ENCODE data around the gene TSEN2.

The TSEN2 gene

DNA sequence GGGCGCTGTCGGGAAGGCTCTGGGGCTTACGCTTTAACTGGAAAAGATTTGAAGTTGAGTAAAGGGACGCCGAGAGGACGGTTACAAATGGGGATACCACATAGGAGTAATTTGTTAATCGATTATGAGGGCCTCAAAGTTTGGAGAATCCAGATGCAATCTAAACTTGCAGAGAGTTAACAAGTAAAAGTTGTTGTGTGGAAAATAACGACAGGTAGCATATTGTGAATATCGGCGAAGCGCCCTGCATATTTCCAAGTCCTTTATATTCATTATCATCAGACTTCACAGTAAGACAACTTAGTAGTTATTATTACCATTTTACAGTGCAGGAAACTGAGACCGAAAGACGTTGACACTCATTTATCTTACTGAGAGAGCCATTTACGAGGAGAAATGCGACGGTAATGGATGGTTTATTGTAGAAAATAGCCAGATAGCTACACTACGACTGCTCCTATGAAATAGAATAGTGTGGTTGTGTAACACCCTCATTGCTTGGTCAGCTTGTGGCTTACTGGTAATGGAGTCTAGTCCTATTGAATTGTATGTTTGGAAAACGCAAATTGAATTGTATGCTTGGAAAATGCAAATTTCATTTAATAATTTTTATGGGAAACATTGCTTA is 73.3 kb downstream of the TSEN2 start:
- DNase-seq = no peak

DNA sequence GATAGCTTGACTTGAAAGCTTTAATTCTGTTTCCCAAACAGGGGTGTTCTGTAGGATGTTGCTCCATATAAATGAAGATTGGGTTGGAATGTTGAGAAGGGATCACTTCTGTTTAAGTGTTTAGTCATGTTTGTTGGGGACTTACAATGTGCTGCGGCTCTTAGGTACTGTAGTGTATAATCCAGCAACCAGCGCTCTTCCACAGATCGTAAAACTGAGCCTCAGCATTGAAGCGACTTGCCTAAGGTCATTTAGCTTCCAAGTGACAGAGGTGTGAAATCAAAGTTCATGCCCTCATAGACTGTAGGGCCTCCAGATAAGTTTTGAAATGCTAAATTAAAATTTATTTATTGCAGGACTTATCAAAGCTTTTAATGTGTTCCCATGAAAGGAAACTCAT is 74.4 kb downstream of the TSEN2 start:
- DNase-seq = no peak

DNA sequence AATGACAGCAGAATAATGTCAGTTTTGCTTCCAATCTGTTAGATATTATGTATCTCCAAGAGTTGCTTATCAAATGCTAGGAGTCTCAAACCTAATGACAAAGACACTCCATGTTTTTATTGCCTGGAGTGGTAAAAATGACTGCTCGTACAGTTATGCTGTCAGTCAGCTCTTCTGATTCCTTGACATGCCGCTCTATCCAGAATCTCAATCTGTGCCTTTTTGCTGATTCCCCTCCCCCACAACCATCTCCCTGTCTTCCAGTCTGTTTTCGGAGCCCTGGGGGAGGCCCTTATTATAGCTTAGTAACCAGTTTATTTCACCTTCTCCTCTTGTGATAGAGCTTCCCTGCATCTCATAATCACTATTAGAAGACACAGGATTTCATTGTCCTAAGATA is 75.2 kb downstream of the TSEN2 start:
- no peak for DNase-seq

DNA sequence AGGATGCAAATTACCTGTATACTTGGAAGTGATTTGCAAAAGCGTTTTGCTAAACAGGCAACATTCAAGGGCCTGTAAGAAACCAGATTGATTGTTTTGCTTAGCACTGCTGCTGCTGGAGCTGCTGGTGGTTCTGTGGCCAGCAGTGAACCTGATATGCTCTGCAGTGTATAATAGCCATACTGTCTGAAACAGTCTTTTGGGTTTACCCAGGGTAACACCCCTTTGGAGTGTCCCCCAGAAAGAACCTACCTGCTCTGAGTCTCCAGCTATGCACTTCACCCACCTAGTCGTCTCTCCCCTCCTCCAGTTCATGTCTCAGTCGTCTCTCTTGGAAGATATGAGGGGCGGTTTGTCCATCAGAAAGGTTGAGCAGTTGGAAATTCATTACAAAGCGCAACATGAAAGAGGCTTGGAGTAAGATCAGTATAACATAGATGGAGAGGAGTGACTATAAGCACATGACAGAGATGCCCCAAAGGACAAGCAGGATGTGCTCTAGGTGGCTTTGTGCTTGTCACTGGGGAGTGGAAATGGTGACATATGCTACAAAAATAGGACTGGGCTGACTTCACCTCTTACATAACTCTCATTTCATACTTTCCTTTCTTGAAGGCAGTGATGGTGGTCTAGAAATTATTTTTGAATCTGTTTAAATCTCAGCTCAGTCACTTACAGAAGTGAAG is 76.4 kb downstream of the TSEN2 start:
- DNase-seq = no peak

DNA sequence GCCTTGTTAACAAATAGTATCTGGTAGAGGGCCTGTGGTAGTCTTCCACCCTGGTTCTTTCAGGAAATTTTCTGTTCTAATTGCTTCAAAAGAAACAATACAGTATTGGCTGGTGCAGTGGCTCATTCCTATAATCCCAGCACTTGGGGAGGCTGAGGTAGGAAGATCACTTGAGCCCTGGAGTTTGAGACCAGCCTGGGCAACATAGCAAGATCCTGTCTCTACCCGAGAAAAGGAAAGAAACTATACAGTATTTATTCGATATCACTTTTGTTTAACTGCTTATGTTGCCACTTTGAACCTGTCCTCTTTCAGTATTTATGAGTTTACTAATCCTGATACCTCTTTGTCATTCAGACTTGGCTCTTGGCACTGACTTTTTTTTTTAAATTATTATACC is 77.1 kb downstream of the TSEN2 start:
- DNase-seq = no peak

DNA sequence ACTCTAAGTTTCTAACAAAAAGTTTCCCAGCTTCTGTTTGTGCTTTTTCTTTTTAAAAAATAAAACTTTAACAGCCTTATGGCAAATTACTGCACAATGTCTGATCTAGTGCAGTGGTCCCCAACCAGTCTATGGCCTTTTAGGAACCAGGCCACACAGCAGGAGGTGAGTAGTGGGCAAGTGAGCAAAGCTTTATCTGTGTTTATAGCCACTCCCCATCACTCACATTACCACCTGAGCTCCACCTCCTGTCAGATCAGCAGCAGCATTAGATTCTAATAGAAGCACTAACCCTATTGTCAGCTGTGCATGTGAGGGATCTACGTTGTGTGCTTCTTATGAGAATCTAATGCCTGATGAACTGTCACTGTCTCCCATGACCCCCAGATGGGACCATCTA is 78.2 kb downstream of the TSEN2 start:
- no peak for DNase-seq

DNA sequence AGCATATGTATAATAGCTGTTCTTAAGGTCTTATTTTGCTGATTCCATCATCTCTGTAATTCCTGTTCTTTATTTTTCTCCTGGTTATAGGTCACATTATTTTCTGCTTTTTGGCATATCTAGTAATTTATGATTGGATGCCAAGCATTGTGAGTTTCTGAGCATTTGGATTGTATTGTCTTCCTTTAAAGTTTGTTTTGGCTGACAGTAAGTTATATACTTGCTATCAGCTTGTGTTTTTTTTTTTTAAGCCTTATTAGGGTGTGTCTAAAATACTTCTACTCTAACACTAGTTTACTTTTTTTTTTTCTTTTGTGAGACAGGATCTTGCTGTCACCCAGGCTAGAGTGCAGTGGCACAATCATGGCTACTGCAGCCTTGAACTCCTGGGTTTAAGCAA is 82.7 kb downstream of the TSEN2 start:
- no peak for DNase-seq

DNA sequence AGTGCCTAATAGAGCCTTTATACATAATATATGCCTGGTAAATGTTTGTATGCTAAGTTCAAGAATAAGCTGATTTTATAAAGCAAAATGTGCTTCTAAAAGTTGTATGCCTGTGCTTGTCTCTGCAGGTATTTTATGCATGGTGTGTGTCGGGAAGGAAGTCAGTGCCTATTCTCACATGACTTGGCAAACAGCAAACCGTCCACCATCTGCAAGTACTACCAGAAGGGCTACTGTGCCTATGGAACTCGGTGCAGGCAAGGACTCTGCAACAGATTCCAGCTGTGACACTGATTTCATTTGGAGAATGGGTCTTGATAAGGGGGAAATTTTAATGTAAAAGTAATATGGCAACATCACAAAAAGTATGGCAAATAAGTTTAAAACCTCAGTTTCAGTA is 84.5 kb downstream of the TSEN2 start:
- no peak for DNase-seq

DNA sequence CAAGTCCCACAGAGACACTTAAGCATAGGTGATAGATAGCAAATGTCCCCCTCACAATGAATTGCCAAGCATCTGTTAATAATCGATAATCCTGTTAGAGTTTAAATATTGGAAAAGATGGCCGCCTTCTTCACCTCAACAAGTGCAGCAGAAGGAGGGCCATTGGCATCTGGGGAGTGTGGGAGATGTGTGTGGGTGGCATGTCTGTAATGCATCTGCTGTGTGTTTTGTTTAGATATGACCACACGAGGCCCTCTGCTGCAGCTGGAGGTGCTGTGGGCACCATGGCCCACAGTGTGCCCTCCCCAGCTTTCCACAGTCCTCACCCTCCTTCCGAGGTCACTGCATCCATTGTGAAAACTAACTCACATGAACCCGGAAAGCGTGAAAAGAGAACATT is 85.6 kb downstream of the TSEN2 start:
- no peak for DNase-seq

DNA sequence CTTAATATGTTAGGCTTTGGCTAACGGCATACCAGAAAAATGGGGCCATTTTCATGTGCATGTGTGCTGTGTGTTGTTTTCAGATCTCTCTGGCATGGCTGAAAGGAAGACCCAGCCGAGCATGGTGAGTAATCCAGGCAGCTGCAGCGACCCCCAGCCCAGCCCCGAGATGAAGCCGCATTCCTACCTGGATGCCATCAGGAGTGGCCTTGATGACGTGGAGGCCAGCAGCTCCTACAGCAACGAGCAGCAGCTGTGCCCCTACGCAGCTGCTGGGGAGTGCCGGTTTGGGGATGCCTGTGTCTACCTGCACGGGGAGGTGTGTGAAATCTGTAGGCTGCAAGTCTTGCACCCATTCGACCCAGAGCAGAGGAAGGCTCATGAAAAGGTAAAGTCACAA is 87.7 kb downstream of the TSEN2 start:
- DNase-seq = no peak

DNA sequence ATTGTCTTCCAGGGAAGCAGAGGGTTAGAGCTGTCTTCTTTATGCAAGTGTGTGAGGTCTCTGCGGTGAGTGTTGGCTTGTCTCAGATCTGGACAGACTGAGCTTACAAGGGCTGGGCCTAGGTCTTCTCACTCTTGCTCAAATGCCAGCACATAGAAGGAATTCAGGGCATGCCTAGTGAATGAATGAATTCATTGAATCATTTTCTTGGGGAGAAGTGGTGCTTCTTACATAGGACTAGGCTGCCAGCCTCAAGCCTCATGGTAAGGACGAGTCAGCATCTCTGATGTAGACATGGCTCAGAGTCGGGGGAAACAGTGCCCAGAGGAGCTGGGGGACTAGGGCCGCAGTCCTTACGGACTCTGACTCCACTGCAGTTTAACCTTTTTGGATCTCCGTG is 89.9 kb downstream of the TSEN2 start:
- DNase-seq = no peak

DNA sequence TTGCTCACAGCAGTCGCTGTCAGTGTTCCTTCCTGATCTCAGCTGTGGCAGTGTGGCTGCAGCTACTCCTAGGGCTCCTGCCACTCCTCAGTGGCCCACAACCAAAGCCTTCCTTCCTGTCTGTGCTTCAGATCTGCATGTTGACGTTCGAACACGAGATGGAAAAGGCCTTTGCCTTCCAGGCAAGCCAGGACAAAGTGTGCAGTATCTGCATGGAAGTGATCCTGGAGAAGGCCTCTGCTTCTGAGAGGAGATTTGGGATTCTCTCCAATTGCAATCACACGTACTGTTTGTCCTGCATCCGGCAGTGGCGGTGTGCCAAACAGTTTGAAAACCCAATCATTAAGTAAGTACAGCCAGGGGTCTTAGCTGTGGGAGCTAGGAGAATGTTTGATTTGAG is 90.4 kb downstream of the TSEN2 start:
- DNase-seq = no peak

DNA sequence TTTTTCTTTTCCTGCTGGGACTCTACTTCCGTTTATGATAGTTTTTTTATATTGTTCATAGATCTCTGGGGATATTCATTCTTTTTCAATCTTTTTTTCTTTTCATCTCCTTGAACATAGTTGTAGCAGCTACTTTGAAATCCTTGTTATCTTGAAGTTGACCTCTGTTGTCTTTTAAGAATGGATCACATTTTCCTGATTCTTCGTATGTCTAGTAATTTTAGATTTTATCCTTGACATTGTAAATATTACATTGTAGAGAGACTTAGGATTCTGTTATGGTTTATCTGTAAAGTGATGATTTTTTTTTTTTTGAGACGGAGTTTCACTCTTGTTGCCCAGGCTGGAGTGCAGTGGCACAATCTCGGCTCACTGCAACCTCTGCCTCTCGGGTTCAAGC is 93.1 kb downstream of the TSEN2 start:
- DNase-seq = no peak

DNA sequence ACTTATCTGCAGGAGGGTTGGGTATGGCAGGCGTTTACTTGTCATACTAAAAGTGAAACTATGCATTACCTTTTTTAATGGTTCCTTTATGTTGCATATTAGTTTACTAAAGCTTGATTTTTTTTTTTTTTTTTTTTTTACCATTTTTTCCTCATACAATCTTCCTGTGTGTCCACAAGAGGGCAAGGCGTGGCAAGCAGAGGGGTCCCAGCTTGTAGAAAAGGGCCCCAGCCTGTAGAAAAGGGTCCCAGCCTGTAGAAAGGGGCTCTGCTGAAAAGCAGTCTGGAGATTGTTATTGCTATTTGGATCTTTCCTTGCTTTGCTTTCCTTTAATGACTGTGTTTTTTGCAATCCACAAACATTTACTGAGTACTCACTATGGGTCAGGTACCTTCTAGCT is 94.5 kb downstream of the TSEN2 start:
- no peak for DNase-seq

DNA sequence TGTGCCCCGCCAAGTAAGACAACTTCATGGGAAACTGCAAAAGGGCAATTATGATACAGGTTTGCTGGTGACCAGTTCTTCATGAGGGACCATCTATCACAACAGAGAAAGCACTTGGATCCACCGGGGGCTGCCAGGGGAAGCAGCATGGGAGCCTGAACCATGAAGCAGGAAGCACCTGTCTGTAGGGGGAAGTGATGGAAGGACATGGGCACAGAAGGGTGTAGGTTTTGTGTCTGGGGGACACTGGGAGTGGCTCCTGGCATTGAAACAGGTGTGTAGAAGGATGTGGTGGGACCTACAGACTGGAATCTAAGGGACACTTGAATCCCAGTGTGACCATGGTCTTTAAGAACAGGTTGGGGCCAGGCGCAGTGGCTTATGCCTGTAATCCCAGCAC is 95.2 kb downstream of the TSEN2 start:
- DNase-seq = no peak

DNA sequence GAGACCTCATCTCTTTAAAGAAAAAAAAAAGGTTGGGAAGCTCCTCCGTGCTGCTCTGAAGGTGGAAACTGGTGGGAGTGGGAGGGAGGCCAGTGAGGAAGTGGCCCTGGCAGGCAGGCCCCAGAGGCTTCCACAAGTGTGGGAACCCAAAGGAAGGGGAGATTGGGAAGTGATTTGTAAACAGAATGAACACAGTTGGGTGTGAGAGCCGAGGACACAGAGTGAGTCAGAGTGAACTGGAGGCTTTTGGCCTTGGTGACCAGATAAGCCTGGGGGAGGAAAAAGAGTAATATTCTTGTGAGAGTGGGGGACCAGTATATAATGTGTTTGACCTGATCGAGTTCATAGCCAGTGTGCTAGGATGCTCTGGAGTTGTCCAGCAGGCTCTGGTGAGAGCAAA is 95.6 kb downstream of the TSEN2 start:
- DNase-seq = no peak

DNA sequence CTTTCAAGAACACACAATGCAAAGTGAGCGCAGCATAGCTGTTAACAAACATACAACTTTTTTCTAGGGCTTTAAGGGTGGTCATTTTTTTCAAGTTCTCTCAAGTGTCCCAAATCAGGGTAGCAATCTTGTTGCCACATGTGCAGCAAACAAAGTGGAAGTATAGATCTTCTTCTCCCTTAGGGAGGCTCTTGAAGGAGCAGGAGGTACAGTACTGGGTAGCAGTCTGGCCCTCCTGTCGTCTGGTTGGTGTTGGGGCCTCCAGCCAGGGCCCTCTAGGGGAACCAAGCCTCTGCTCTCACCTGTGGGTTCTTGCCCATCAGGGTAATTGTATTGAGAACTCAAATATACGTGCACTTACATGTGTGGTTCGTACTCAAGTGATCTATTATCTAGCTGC is 98.5 kb downstream of the TSEN2 start:
- DNase-seq = no peak

Measured in NK-92 treated with Interleukin-12 subunit alpha and Interleukin-12 subunit beta, amount 100 ng/mL, for 24 hours (cell line).